AG08396 (cell line): ENCODE data around the gene TMEM231.
"Not testable (repeated sequence)": the region's sequence is repeated elsewhere in the genome, so short reads cannot be mapped to it uniquely, and the experiment has no call there.

Source experiments
- DNase-seq: peaks from one replicate; pipeline ENCODE4 v3.0.0; 2012; ENCODE audit warnings: low spot score, mixed read lengths

TMEM231 gene

GRCh38 chr16:75532142-75532765 is 23.8 kb downstream of the TMEM231 start:
- no peak for DNase-seq

- no peak for DNase-seq
Observed at GRCh38 chr16:75529959-75530358, 26.1 kb downstream of the TMEM231 start.

- no peak for DNase-seq
Observed at GRCh38 chr16:75529056-75529905, 26.8 kb downstream of the TMEM231 start.

- no peak for DNase-seq
Observed at GRCh38 chr16:75527825-75528299, 28.2 kb downstream of the TMEM231 start.

GRCh38 chr16:75526032-75526790 is 29.8 kb downstream of the TMEM231 start:
- no peak for DNase-seq

GRCh38 chr16:75519175-75519574 is 36.9 kb downstream of the TMEM231 start:
- no peak for DNase-seq

- not testable (repeated sequence) for DNase-seq
Observed at GRCh38 chr16:75516189-75516966, 39.7 kb downstream of the TMEM231 start.

GRCh38 chr16:75514296-75514695 is 41.8 kb downstream of the TMEM231 start:
- no peak for DNase-seq

- DNase-seq, result peak; percentile 44
Observed at GRCh38 chr16:75506574-75506973, 49.5 kb downstream of the TMEM231 start.

- DNase-seq, result no peak
Observed at GRCh38 chr16:75506107-75506506, 49.9 kb downstream of the TMEM231 start.

GRCh38 chr16:75503801-75504200 is 52.3 kb downstream of the TMEM231 start:
- no peak for DNase-seq

- no peak for DNase-seq
Observed at GRCh38 chr16:75502916-75503605, 53.0 kb downstream of the TMEM231 start.

- peak; percentile 71 for DNase-seq
Observed at GRCh38 chr16:75501820-75502219, 54.2 kb downstream of the TMEM231 start.

GRCh38 chr16:75501359-75501758 is 54.7 kb downstream of the TMEM231 start:
- no peak for DNase-seq

GRCh38 chr16:75498605-75499322 is 57.3 kb downstream of the TMEM231 start:
- not testable (repeated sequence) for DNase-seq

- DNase-seq, result no peak
Observed at GRCh38 chr16:75497558-75497957, 58.5 kb downstream of the TMEM231 start.

GRCh38 chr16:75495076-75495674 is 60.9 kb downstream of the TMEM231 start, which contains the start of gene CHST6:
Gene CHST6, minus strand, starts transcription at chr16:75495441. Its CDS starts 15,613 bp downstream, at chr16:75479828.
- no peak for DNase-seq

GRCh38 chr16:75494661-75495075 is 61.4 kb downstream of the TMEM231 start:
- no peak for DNase-seq

- no peak for DNase-seq
Observed at GRCh38 chr16:75494184-75494583, 61.9 kb downstream of the TMEM231 start.

- DNase-seq, result no peak
Observed at GRCh38 chr16:75491876-75492275, 64.2 kb downstream of the TMEM231 start.
